ENCODE data around the gene PTPRS.
A peak's percentile ranks its signal among the peaks of the same experiment; 100 is the strongest.

The PTPRS gene

GRCh38 chr19:5338656-5339197, 1.9 kb downstream of the PTPRS start:
- DNase-seq (ENCODE audit: extremely low read depth, low read depth) = no peak
- no peak for TF ChIP-seq CTCF (IDR thresholded peaks at IDR 0.05; ENCODE audit: low read depth, low read length, missing control alignments)
- peak overlapping the region; percentile 66 for H3K4me3 ChIP-seq (replicated peaks; ENCODE audit: low read depth, low read length)

GRCh38 chr19:5337708-5338655, 2.6 kb downstream of the PTPRS start:
- TF ChIP-seq CTCF (IDR thresholded peaks at IDR 0.05; ENCODE audit: low read depth, low read length, missing control alignments) = no peak
- H3K4me3 ChIP-seq (replicated peaks; ENCODE audit: low read depth, low read length) = no peak overlapping the region
- DNase-seq (ENCODE audit: extremely low read depth, low read depth) = no peak

- no peak overlapping the region for H3K4me3 ChIP-seq (replicated peaks; ENCODE audit: low read depth, low read length)
- TF ChIP-seq CTCF (IDR thresholded peaks at IDR 0.05; ENCODE audit: low read depth, low read length, missing control alignments) = no peak
- no peak for DNase-seq (ENCODE audit: extremely low read depth, low read depth)
Measured at GRCh38 chr19:5337126-5337525, 3.5 kb downstream of the PTPRS start.

GRCh38 chr19:5336195-5336965, 4.2 kb downstream of the PTPRS start:
- H3K4me3 ChIP-seq (replicated peaks; ENCODE audit: low read depth, low read length) = no peak overlapping the region
- DNase-seq (ENCODE audit: extremely low read depth, low read depth) = no peak
- TF ChIP-seq CTCF (IDR thresholded peaks at IDR 0.05; ENCODE audit: low read depth, low read length, missing control alignments) = no peak

- no peak for TF ChIP-seq CTCF (IDR thresholded peaks at IDR 0.05; ENCODE audit: low read depth, low read length, missing control alignments)
- no peak overlapping the region for H3K4me3 ChIP-seq (replicated peaks; ENCODE audit: low read depth, low read length)
- DNase-seq (ENCODE audit: extremely low read depth, low read depth) = no peak
Measured at GRCh38 chr19:5335593-5335992, 5.0 kb downstream of the PTPRS start.

- H3K4me3 ChIP-seq (replicated peaks; ENCODE audit: low read depth, low read length) = no peak overlapping the region
- no peak for TF ChIP-seq CTCF (IDR thresholded peaks at IDR 0.05; ENCODE audit: low read depth, low read length, missing control alignments)
- DNase-seq (ENCODE audit: extremely low read depth, low read depth) = no peak
Measured at GRCh38 chr19:5334824-5335500, 5.7 kb downstream of the PTPRS start.

All from HFF-Myc (cell line).